H1 (cell line): ENCODE measurements around the gene VPS25. TPM values are rescaled to one million over a fixed set of nuclear protein-coding genes. Genes with fewer than 3 reads are reported as not detected.

Experiments used
- CTCF ChIA-PET: fragments of 300-600 bp; sonication (Branson Sonifier 250); formaldehyde crosslinking; loops from one replicate; lab custom pipeline; 2021; ENCODE audit not compliant: partially characterized antibody; lab: Charles Lee
- POLR2A ChIA-PET: fragments of 300-600 bp; sonication (Branson Sonifier 250); formaldehyde crosslinking; loops from one replicate; lab custom pipeline; 2021; ENCODE audit warnings: inconsistent platforms; ENCODE audit not compliant: partially characterized antibody; lab: Charles Lee
- DNase-seq, 2 experiments: peaks; one replicate each; pipeline versions ENCODE4 v3.0.0 to v3.0.0-alpha.2; 2010 to 2022; ENCODE audit warnings: low spot score in 2 of 2, low read depth in 1 of 2, mixed read lengths in 1 of 2
- FAIRE-seq: peaks from 2 replicates; lab custom pipeline; 2011; peaks lifted over from hg19 to GRCh38; lab: Jason Lieb, UNC
- H2AFZ ChIP-seq: 2 replicates; pipeline ENCODE4 v1.8.1; 2012; ENCODE audit warnings: low read length, inconsistent platforms
- H2AK5ac ChIP-seq: 2 replicates; pipeline ENCODE4 v1.6.1; 2013; ENCODE audit warnings: low read depth, low read length
- H2BK120ac ChIP-seq: replicated peaks from 2 replicates; pipeline ENCODE3; 2013; ENCODE audit warnings: low read depth, low read length, inconsistent platforms
- H2BK12ac ChIP-seq: 2 replicates; pipeline ENCODE4 v1.6.1; 2013; ENCODE audit warnings: low read depth, low read length
- H2BK15ac ChIP-seq: 2 replicates; pipeline ENCODE4 v1.6.1; 2013; ENCODE audit warnings: low read length
- H2BK20ac ChIP-seq: 2 replicates; pipeline ENCODE4 v1.6.1; 2013; ENCODE audit warnings: low read length
- H2BK5ac ChIP-seq: 2 replicates; pipeline ENCODE4 v1.6.1; 2013; ENCODE audit warnings: low read depth, low read length
- H3K14ac ChIP-seq: 2 replicates; pipeline ENCODE4 v1.6.1; 2013; ENCODE audit warnings: inconsistent platforms; ENCODE audit not compliant: insufficient read length
- H3K18ac ChIP-seq: 2 replicates; pipeline ENCODE4 v1.6.1; 2013; ENCODE audit warnings: low read length; ENCODE audit errors: extremely low read depth
- H3K23ac ChIP-seq: 2 replicates; pipeline ENCODE4 v1.6.1; 2013; ENCODE audit warnings: inconsistent platforms; ENCODE audit not compliant: insufficient read length
- H3K23me2 ChIP-seq: 2 replicates; pipeline ENCODE4 v1.6.1; 2013; ENCODE audit warnings: low read depth, low read length
- H3K27ac ChIP-seq: 2 replicates; pipeline ENCODE4 v1.6.1; 2011; ENCODE audit warnings: low read depth, low read length, inconsistent platforms
- H3K27me3 ChIP-seq, 4 experiments: replicated peaks in 1 of 4; 1 replicate in 1 of 4; 2 replicates in 3 of 4; pipeline versions ENCODE4 v1.6.1 to v1.8.1; 2011 to 2013; ENCODE audit warnings: low read length in 3 of 4, mild to moderate bottlenecking in 3 of 4, inconsistent platforms in 2 of 4, mixed read lengths in 2 of 4, moderate library complexity in 1 of 4; ENCODE audit not compliant: control insufficient read depth in 3 of 4, insufficient read depth in 3 of 4; ENCODE audit errors: extremely low read depth in 1 of 4
- H3K36me3 ChIP-seq, 4 experiments: 2 replicates each; pipeline versions ENCODE4 v1.6.1 to v1.8.1; 2011 to 2013; ENCODE audit warnings: mild to moderate bottlenecking in 4 of 4, low read length in 3 of 4, moderate library complexity in 2 of 4, control low read depth in 1 of 4, inconsistent platforms in 1 of 4; ENCODE audit not compliant: insufficient read depth in 4 of 4, control insufficient read depth in 2 of 4
- H3K4ac ChIP-seq: replicated peaks from 2 replicates; pipeline ENCODE3; 2013; ENCODE audit warnings: low read length, low read depth, mixed read lengths, inconsistent platforms; ENCODE audit not compliant: insufficient read length
- H3K4me1 ChIP-seq, 4 experiments: replicated peaks in 1 of 4; 1 replicate in 1 of 4; 2 replicates in 3 of 4; pipeline versions ENCODE4 v1.6.1 to v1.8.1; 2011 to 2013; ENCODE audit warnings: low read length in 3 of 4, inconsistent platforms in 2 of 4, mixed read lengths in 1 of 4; ENCODE audit not compliant: insufficient read depth in 4 of 4, control insufficient read depth in 3 of 4
- H3K4me2 ChIP-seq, 2 experiments: 2 replicates each; pipeline versions ENCODE4 v1.6.1 to v1.8.1; 2011 to 2013; ENCODE audit warnings: low read depth in 2 of 2, low read length in 2 of 2, control low read depth in 1 of 2, inconsistent platforms in 1 of 2, mild to moderate bottlenecking in 1 of 2; ENCODE audit not compliant: insufficient read depth in 1 of 2
- H3K4me3 ChIP-seq, 4 experiments: fragments of 200-600, 300-600 bp in 1 of 4; sonication (generic), shearing (Covaris generic), sonication (Bioruptor Twin) in 1 of 4; 2 replicates each; pipeline versions ENCODE4 v1.5.1 to v1.8.1; 2011 to 2016; ENCODE audit warnings: low read length in 4 of 4, low read depth in 3 of 4, control low read depth in 2 of 4, inconsistent platforms in 2 of 4, mild to moderate bottlenecking in 2 of 4, mixed read lengths in 1 of 4, moderate library complexity in 1 of 4; ENCODE audit not compliant: insufficient read depth in 2 of 4; ENCODE audit errors: extremely low read depth in 1 of 4
- H3K56ac ChIP-seq: replicated peaks from 2 replicates; pipeline ENCODE3; 2013; ENCODE audit warnings: low read depth, mild to moderate bottlenecking, mixed read lengths, low read length, inconsistent platforms; ENCODE audit not compliant: insufficient read length
- H3K79me1 ChIP-seq: 2 replicates; pipeline ENCODE4 v1.6.1; 2013; ENCODE audit warnings: low read depth, low read length, control low read depth
- H3K79me2 ChIP-seq, 2 experiments: 2 replicates each; pipeline versions ENCODE4 v1.6.1 to v1.8.1; 2012 to 2013; ENCODE audit warnings: low read length in 2 of 2, mild to moderate bottlenecking in 2 of 2, inconsistent platforms in 1 of 2; ENCODE audit not compliant: insufficient read depth in 2 of 2, control insufficient read depth in 1 of 2
- H3K9ac ChIP-seq, 4 experiments: replicated peaks in 1 of 4; 1 replicate in 1 of 4; 2 replicates in 3 of 4; pipeline versions ENCODE4 v1.6.1 to v1.8.1; 2011 to 2013; ENCODE audit warnings: low read depth in 3 of 4, low read length in 3 of 4, control low read depth in 2 of 4, mild to moderate bottlenecking in 2 of 4, moderate library complexity in 2 of 4, inconsistent platforms in 1 of 4; ENCODE audit errors: extremely low read depth in 1 of 4
- H3K9me3 ChIP-seq, 2 experiments: 2 replicates each; pipeline versions ENCODE4 v1.6.1 to v1.8.1; 2012 to 2013; ENCODE audit warnings: mild to moderate bottlenecking in 2 of 2, moderate library complexity in 2 of 2, control low read depth in 1 of 2, inconsistent platforms in 1 of 2, low read depth in 1 of 2, low read length in 1 of 2, mixed read lengths in 1 of 2; ENCODE audit not compliant: insufficient read depth in 2 of 2
- H4K20me1 ChIP-seq, 2 experiments: replicated peaks in 1 of 2; 2 replicates each; pipeline versions ENCODE3 to v1.8.1; 2011 to 2013; ENCODE audit warnings: inconsistent platforms in 2 of 2, low read length in 2 of 2, mild to moderate bottlenecking in 1 of 2; ENCODE audit not compliant: insufficient read depth in 2 of 2, control insufficient read depth in 1 of 2
- H4K5ac ChIP-seq: 2 replicates; pipeline ENCODE4 v1.6.1; 2013; ENCODE audit warnings: low read length, low read depth, mixed read lengths, inconsistent platforms; ENCODE audit not compliant: insufficient read length
- H4K8ac ChIP-seq: 2 replicates; pipeline ENCODE4 v1.8.0; 2013; ENCODE audit warnings: mild to moderate bottlenecking, moderate library complexity, low read length, inconsistent platforms; ENCODE audit not compliant: insufficient read depth; ENCODE audit errors: extremely low read depth
- H4K91ac ChIP-seq: replicated peaks from 2 replicates; pipeline ENCODE3; 2013; ENCODE audit warnings: low read length, mixed read lengths, inconsistent platforms; ENCODE audit not compliant: insufficient read length
- CHD1 ChIP-seq: IDR thresholded peaks from 2 replicates; pipeline ENCODE4 v1.6.1; 2012; ENCODE audit warnings: low read depth, low read length, improper control_type of control experiment
- EGR1 ChIP-seq: IDR thresholded peaks from 2 replicates; pipeline ENCODE4 v1.6.1; 2011; ENCODE audit warnings: low read depth, low read length, borderline replicate concordance
- WGBS, 2 experiments: shearing (Covaris generic) in 1 of 2; methylation state at CpG; one replicate each; pipeline versions ENCODE4 v1.1.6 to v1.1.7; 2013 to 2015; ENCODE audit warnings: low lambda C conversion rate in 2 of 2, mixed read lengths in 2 of 2, inconsistent platforms in 1 of 2, low coverage in 1 of 2, missing lambda C conversion rate in 1 of 2; ENCODE audit not compliant: insufficient replicate concordance in 2 of 2, insufficient coverage in 1 of 2, insufficient read length in 1 of 2; ENCODE audit errors: extremely low coverage in 1 of 2, missing lambda C conversion rate in 1 of 2; 5-methylcytosine and 5-hydroxymethylcytosine counted together
- polyA plus RNA-seq, 7 experiments: library from polyadenylated mRNA; depleted of rRNA in 3 of 7; stranded (reverse) in 5 of 7; unstranded in 2 of 7; fragments of >200 nt in 5 of 7; fragments of 200-250 nt in 2 of 7; gene quantifications; 1 replicate in 5 of 7; 2 replicates in 1 of 7; 4 replicates in 1 of 7; pipeline versions ENCODE4 v1.2.1 to v1.2.3, GENCODE V29; 2011 to 2013; ENCODE audit warnings: missing spikeins in 2 of 7, mixed read lengths in 2 of 7
- total RNA-seq: library from RNA; stranded (reverse); fragmentation: NEBNext Ultra II Directional; extraction: Animal tissue kit (Norgen Biotek cat#: 25700); gene quantifications from 2 replicates; pipeline ENCODE4 v1.2.1, GENCODE V29; 2021

The VPS25 gene
- total and polyA plus RNA-seq, 2 of the 8 experiments (the other 6 are each of a cell fraction or from before 2014, with no cell fraction given) = 88.2 to 188 TPM

- Histone ChIP-seq H4K8ac (no peak overlapping the region), H4K20me1 (no peaks in the 10 kb centered on the region), H3K79me1 (no peaks in the 10 kb centered on the region), H3K23ac (no peak overlapping the region), H2BK12ac (no peak overlapping the region), H3K23me2 (no peaks in the 10 kb centered on the region), H2AFZ (no peak overlapping the region), H3K79me2 (no peaks in the 10 kb centered on the region), H2BK120ac (no peak overlapping the region), H3K36me3 (peaks cover 3 to 23% (median 15%) of the 10 kb centered on the region in 4 experiments; a peak in 7 of 8 replicates), H2AK5ac (no peak overlapping the region), H3K4me1 (no peaks in the 10 kb centered on the region), H3K18ac (no peak overlapping the region), H2BK15ac (no peak overlapping the region), H3K9ac (no peak overlapping the region), H3K27me3 (peaks cover 0 to 1% (median 0%) of the 10 kb centered on the region in 4 experiments; a peak in 1 of 7 replicates), H3K14ac (no peak overlapping the region), H3K56ac (no peak overlapping the region), H2BK20ac (no peak overlapping the region), H3K4ac (no peak overlapping the region), H4K5ac (no peak overlapping the region), H3K4me2 (no peak overlapping the region), H2BK5ac (no peak overlapping the region), H3K4me3 (no peak overlapping the region), H4K91ac (no peak overlapping the region), H3K9me3 (no peaks in the 10 kb centered on the region), H3K27ac (no peak overlapping the region)
- ChIA-PET CTCF (interaction anchor here (4.3 kb wide), 1 partner anchor 10 kb away, joined by 24 read pairs; no protein-coding TSS in a partner anchor), POLR2A (interaction anchor here (0.7 kb wide), 2 partner anchors 13 to 68 kb away, joined by 3 read pairs; no protein-coding TSS in a partner anchor)
- 94% methylated on average over 3 of the region's 3 CpGs; no CpG with 5 or more reads in 1 of the 2 experiments for WGBS, 2 experiments
- FAIRE-seq (no peak), DNase-seq (no peak)
- TF ChIP-seq CHD1 (no peak), EGR1 (no peak)
These were observed 36.0 kb downstream of the VPS25 start for GRCh38 chr17:42809250-42809649.
